ENCODE measurements around the gene ADGRF3. TPM values are rescaled to one million over a fixed set of nuclear protein-coding genes. Genes with fewer than 3 reads are reported as not detected.

ADGRF3 gene
- total RNA-seq, 1 experiment from 2014 or later, result 0.48 TPM

DNA sequence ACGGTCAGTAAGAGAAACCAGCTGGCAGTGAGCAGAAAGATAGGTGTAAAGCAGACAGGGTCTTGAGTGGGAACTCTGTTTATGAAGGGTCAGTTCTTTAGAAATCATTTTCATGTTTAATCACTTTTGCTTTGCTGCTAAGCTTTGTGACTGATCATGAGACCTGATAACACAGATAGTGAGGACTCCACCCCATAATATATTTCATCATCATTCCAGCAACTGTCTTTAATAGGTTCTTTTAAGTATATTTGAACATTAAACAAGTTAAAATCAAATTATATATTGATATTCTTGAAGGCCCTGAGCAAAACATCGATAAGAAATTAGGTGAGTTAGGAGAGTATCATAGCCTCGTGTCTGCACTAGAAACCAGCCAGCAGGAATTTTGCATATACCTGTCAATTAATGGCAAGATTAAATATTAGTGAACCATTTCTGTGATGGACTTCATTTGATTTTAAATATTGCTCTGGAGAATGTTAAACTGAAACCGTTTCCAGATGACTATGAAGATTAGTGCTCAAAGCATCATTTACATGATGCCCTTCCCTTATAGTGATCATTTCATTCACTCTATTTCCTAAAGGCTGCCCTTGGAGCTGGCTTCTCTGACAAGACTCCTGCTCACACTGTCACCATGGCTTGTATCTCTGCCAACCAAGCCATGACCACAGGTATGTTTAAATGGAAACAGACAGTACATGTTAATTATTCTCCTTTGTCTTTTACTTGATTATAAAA, 69.9 kb downstream of the ADGRF3 start:
- TF ChIP-seq EZH2 (IDR thresholded peaks at IDR 0.05; ENCODE audit: low read depth), result no peak
- no peak for TF ChIP-seq CTCF (conservative IDR thresholded peaks at IDR 0.05)
- POLR2A ChIA-PET (ENCODE audit: unreplicated experiment), result no interaction called here
- intact Hi-C loops (cut with micrococcal nuclease; ENCODE audit: unreplicated experiment), result no loop called here
- no TSS peak for BruUV-seq (replicated peaks)
- Histone ChIP-seq H3K4me1 (replicated peaks; ENCODE audit: insufficient read depth) (peaks cover 21% of the 10 kb centered on the region), H3K4me2 (no peak overlapping the region), H3K27me3 (ENCODE audit: insufficient read depth, low read depth) (no peaks in the 10 kb centered on the region), H4K20me1 (ENCODE audit: insufficient read depth) (no peaks in the 10 kb centered on the region), H3K36me3 (ENCODE audit: low read depth) (peaks cover 33% of the 10 kb centered on the region), H3F3A (ENCODE audit: insufficient read depth, low read depth) (peaks cover 12% of the 10 kb centered on the region; the same call in 1 of the 2 replicates), H3K9me2 (ENCODE audit: insufficient read depth) (no peaks in the 10 kb centered on the region), H3K9me3 (ENCODE audit: insufficient read depth, low read depth) (no peaks in the 10 kb centered on the region), H3K27ac (no peak overlapping the region), H3K79me2 (ENCODE audit: low read depth) (no peaks in the 10 kb centered on the region), H2AFZ (no peak overlapping the region), H3K4me3 (no peak overlapping the region)
- CTCF ChIA-PET, result no interaction called here
- no peak for DNase-seq

DNA sequence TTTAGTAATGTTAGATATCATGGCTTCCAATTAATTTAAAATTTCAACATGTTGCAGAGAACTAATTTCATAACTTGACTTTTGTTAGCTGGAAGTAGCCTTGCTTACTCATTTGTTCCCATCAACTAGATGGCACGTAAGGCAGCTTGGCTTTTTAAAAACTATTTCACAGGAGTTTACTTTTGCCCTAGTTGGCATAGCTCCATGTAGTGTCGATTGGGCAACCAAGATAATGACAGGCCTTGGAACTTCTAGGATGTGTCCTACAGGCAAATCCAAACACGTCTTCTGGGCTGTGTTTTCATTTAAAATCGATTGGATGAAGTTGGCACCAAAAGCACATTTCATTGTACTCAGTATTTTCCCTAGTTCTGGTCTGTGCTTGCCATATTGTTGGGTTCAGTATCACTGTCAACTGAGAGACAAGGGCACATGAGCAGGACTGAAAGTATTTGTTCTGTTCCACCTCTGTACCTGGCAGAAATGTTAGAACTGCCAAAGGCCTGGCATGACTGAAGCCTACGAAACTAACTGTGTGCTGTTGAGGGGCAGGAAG, 72.5 kb downstream of the ADGRF3 start:
- BruUV-seq (replicated peaks), result no TSS peak
- Histone ChIP-seq H3K79me2 (ENCODE audit: low read depth) (no peaks in the 10 kb centered on the region), H3K4me3 (no peak overlapping the region), H3K27me3 (ENCODE audit: insufficient read depth, low read depth) (no peaks in the 10 kb centered on the region), H3K9me3 (ENCODE audit: insufficient read depth, low read depth) (no peaks in the 10 kb centered on the region), H3K4me2 (peak overlapping the region; percentile 47), H4K20me1 (ENCODE audit: insufficient read depth) (no peaks in the 10 kb centered on the region), H3K36me3 (ENCODE audit: low read depth) (peaks cover 17% of the 10 kb centered on the region; the same call in 1 of the 2 replicates), H3K9me2 (ENCODE audit: insufficient read depth) (no peaks in the 10 kb centered on the region), H3K27ac (peak overlapping the region; percentile 73), H3F3A (ENCODE audit: insufficient read depth, low read depth) (peaks cover 16% of the 10 kb centered on the region; the same call in 1 of the 2 replicates), H2AFZ (no peak overlapping the region), H3K4me1 (replicated peaks; ENCODE audit: insufficient read depth) (peaks cover 21% of the 10 kb centered on the region)
- TF ChIP-seq EZH2 (IDR thresholded peaks at IDR 0.05; ENCODE audit: low read depth) (no peak), CTCF (conservative IDR thresholded peaks at IDR 0.05) (no peak)
- intact Hi-C loops (cut with micrococcal nuclease; ENCODE audit: unreplicated experiment), result no loop called here
- CTCF ChIA-PET, result no interaction called here
- POLR2A ChIA-PET (ENCODE audit: unreplicated experiment), result no interaction called here
- DNase-seq, result peak; percentile 25 to 71

DNA sequence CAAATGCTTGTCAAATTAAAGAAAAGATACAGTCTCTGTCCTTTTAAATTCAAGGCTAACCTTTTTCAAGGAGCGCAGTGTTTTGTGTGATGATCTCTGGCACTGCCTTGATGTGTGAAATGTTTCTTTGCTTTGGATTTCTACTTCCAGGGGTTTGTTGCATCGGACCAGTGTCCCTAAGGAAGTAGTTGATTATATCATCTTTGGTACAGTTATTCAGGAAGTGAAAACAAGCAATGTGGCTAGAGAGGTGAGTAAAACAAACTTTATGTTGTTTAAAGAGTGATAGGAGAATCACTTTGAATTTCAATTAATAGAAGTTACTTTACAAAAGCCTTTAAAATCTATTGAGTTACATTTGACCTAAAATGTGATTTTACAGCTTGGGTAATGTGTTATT, 73.1 kb downstream of the ADGRF3 start:
- Histone ChIP-seq H3K4me2 (peak overlapping the region; percentile 47), H3K27ac (peak overlapping the region; percentile 73), H4K20me1 (ENCODE audit: insufficient read depth) (no peaks in the 10 kb centered on the region), H3K36me3 (ENCODE audit: low read depth) (0 out of 2 replicates have a peak, but pooled peaks cover 13% of the 10 kb centered on the region), H3K27me3 (ENCODE audit: insufficient read depth, low read depth) (no peaks in the 10 kb centered on the region), H3F3A (ENCODE audit: insufficient read depth, low read depth) (peaks cover 16% of the 10 kb centered on the region; the same call in 1 of the 2 replicates), H2AFZ (no peak overlapping the region), H3K9me3 (ENCODE audit: insufficient read depth, low read depth) (no peaks in the 10 kb centered on the region), H3K4me1 (replicated peaks; ENCODE audit: insufficient read depth) (peaks cover 21% of the 10 kb centered on the region), H3K9me2 (ENCODE audit: insufficient read depth) (no peaks in the 10 kb centered on the region), H3K79me2 (ENCODE audit: low read depth) (no peaks in the 10 kb centered on the region), H3K4me3 (0 out of 2 replicates have a peak overlapping the region, but pooled peaks have one; percentile 3)
- TF ChIP-seq EZH2 (IDR thresholded peaks at IDR 0.05; ENCODE audit: low read depth), result no peak
- no peak for TF ChIP-seq CTCF (conservative IDR thresholded peaks at IDR 0.05)
- intact Hi-C loops (cut with micrococcal nuclease; ENCODE audit: unreplicated experiment), result no loop called here
- BruUV-seq (replicated peaks), result no TSS peak
- POLR2A ChIA-PET (ENCODE audit: unreplicated experiment), result no interaction called here
- DNase-seq, result no peak
- CTCF ChIA-PET, result no interaction called here
